Stimulated activated CD4-positive, alpha-beta T cell treated with anti-CD3 and anti-CD28 coated beads, Interleukin-12 subunit alpha, Interleukin-12 subunit beta, amount 100 ng/mL, for 48 hours (primary cell): ENCODE measurements around the gene NPB.

ENCODE experiments used
- DNase-seq, 3 donors: peaks; one replicate each; pipeline ENCODE4 v3.0.0-alpha.2; 2020; ENCODE audit warnings: low read depth in 2 of 3, low spot score in 1 of 3

Gene NPB

DNA sequence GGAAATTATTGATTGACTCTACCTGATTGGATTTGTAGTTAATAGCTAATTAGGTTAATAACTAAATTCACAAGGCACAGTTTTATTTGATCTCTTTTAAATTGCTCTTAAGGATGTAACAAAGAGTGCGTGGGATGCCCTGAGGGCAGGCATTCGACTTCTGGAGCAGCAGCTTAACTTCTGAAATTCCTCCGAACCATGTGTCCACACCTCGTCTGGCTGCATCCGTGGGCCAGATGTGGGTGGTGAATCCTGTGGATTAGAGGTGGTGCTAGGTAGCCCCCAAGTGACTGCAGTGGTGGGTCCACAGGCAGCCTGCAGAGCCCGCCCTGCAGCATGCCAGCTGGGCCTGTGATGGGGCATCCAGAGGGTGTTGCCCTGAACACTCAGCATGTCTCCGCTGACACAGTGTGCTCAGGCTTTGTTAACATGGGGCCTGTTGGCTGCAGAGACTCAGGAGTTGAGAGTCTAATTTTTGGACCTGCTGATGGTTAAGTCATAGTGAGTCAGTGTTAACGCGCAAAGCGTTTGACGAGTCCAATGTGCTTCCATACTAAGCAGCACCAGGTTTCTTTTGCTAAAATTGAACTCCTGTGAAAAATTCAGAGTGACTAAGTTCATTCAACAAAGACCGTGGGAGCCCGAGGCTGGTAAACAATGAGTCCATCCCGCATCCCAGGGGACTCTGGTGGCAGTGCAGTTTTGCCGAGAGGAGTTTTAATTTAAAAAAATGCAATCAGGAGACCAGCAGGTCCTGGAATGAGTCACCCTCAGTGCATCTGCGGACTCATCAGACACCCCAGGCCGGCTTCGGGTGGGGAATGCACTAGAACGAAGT, 3.8 kb upstream of the NPB start:
- DNase-seq = no peak

DNA sequence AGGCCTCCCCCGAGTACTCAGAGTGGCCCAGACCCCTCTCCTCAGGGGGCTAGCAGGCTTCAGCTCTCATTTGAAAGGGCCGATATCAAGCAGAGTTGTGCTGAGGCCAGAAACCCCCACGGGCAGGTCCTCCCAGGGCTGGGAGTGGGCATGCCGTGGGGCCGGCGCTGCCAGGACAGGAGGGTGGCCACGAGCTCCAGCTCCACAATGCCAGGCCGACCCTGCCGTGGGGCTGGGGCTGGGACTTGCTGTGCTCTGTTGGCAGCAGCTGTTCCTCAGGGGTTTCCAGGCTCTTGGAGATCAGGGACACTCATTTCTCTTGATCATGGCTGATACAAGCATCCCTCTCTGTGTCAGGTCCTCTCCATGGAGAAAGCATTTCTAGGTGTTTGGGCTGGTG, 3.2 kb upstream of the NPB start:
- no peak for DNase-seq

DNA sequence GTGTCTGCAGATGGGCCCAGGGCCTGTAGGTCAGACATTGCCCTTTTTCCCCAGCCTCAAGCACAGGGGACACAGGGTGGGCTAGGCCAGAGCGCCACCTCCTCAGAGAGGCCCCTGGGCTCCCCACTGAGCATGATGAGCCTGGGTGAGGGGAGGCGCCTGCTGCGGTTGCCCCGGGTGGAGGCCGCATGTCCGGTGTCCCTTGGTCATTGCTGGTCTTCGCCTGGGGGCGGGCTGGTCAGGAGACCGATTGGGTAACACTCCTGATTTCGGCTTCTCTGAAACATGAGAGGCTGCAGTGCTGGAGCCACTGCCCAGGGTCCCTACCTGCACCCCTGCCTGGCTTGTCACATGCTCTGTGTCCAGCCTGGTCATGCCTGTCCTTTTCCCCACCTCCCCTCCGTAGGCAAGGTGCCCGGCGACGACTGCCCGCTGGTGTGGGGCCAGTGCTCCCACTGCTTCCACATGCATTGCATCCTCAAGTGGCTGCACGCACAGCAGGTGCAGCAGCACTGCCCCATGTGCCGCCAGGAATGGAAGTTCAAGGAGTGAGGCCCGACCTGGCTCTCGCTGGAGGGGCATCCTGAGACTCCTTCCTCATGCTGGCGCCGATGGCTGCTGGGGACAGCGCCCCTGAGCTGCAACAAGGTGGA, 2.4 kb upstream of the NPB start:
- DNase-seq = no peak

DNA sequence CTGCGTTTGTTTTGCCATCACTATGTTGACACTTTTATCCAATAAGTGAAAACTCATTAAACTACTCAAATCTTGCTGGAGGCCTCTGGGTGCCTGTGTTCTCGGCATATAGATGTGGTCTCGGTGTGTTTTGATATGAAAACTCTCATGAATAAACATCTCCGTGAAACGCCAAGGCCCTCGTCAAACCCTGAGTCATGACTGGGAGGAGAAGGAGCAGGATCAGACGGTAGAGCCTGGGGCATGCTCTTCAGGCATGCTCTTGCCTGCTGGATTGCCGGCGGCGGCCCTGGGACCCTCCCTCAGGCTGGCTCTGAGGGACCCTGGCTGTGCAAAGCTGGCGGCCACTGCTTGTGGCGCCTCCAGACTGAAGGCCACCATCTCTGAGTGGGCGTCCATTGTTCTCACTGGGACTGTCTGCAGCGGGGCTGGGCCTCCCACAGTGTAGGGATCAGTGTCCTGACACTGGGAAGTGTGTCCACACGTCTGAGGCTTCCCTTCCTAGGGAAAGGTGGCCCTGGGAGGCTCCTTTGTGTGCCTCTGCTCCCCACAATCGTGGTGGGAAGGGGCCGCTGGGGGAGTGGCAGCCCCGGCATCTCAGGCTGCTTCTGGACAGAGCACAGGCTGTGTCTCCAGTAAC, 1.7 kb upstream of the NPB start:
- DNase-seq = no peak

DNA sequence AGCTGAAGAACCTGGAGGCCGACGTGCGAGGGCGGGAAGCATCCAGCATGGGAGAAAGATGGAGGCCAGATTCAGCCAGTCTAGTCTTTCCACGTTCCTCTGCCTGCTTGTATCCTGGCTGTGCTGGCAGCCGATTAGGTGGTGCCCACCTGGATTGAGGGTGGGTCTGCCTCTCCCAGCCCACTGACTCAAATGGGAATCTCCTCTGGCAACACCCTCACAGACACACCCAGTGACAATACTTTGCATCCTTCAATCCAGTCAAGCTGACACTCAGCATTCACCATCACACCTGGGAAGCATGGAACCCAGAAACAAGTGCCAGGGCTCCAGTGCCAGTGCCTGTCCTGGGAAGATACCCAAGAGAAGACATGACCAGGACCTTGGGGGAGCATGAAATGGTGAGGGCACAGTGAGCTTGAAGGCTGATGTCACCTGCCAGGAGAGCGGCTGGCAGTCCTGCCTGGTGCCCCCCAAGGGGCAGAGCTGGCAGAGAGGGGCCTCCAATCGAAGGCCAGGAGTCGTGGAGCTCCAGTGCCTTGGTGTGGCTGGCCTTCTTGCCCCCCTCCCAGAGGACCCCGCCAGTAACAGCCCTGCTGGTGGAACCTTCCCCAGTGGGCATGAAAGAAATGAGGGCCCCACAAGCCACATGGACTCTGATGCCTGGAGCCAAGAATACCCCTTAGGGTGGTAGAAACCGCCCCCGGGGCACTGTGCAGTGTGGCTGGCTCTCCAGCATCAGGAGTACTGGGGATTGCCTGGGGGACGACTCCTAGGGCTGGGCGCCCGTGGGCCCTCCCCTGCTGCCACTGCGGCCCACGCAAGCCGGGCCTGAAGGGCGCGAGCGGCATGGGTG, 643 bp upstream of the NPB start:
- no peak for DNase-seq

DNA sequence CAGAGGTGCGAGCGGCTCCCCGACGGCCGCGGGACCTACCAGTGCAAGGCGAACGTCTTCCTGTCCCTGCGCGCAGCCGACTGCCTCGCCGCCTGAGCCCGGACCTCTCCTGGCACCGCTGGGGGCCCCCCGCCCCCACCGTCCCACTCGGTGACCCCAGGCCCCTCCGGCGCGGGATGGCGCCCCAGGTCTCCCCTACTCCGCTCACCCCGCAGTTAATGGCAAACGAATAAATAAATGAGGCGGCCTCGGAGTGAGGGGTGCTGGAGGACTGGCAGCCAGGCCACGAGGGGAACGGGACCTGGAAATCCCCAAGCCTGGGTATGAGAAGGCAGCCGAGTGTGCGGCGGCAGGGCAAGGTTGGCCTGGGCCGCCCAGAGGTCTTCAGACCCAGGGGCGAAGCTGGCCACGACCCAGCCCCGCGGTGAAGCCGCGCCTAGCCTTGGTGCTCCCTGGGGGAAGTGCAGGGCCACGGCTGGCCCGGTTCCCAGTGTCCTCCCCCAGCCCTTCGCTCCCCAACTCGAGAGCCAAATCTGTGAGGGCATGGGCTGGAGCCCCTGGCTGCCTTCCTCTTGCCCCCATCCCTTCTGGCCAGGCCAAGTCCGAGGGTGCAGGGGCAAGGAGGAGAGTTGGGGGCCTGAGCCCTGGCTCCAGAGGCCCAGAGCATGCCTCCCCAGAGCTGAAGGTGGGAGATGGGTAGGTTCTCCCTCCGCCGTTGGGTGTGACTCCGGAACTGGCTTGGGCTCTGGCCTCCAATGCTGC, 796 bp downstream of the NPB start:
- no peak for DNase-seq

DNA sequence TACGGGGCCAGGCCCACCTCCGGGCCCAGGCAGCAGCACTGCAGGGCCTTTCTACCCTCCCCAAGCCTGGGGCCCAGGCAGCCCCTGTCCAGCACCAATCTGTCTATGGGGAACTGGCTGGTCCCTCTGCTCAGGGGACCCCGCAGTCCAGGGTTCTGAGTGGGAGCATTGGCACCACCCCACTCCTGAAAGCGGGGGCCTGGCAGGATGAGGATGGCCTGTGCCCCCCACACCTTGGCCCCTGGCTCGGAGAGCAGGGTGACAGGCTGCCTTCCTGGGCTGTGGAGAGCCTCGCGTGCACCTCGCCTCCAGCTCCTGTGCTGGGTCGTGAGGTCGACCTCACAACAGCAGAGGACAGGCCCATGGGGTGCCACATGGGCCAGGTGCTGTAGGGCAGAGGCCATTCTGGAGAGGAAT, 1.4 kb downstream of the NPB start:
- DNase-seq = no peak

DNA sequence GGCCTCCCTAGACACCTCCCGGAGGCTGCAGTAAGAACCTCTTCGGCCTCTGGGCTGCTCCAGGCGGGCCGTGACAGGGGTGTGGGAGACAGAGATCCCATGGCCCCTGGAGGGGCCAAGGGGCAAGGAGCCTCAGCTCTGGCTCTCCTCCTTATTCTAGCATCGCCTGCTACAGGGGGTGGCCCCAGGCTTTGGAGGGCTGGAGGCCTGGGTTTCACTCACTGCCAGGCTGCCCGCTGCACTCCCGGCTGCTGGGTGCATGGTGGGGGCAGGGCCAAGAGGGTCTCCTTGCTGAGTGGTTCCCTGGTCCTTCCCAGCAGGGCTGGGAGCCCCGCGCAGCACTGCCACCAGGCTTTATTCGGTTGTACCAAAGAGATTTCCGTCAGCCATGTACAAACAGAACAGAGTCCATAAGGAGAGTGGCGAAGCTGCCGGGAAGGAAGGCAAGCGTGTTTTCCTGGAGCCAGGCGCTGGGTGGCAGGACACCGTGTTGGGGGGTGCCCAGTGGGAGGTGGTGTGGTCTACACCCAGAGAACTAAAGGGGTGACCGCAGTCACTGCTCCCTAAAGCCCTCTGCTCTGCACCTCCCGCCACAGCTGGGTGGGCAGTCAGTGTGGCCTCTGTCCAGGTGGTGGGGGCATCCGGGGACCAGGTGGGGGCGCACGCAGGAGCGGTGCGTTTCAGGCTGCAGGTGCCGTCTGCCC, 2.0 kb downstream of the NPB start:
- DNase-seq = no peak

DNA sequence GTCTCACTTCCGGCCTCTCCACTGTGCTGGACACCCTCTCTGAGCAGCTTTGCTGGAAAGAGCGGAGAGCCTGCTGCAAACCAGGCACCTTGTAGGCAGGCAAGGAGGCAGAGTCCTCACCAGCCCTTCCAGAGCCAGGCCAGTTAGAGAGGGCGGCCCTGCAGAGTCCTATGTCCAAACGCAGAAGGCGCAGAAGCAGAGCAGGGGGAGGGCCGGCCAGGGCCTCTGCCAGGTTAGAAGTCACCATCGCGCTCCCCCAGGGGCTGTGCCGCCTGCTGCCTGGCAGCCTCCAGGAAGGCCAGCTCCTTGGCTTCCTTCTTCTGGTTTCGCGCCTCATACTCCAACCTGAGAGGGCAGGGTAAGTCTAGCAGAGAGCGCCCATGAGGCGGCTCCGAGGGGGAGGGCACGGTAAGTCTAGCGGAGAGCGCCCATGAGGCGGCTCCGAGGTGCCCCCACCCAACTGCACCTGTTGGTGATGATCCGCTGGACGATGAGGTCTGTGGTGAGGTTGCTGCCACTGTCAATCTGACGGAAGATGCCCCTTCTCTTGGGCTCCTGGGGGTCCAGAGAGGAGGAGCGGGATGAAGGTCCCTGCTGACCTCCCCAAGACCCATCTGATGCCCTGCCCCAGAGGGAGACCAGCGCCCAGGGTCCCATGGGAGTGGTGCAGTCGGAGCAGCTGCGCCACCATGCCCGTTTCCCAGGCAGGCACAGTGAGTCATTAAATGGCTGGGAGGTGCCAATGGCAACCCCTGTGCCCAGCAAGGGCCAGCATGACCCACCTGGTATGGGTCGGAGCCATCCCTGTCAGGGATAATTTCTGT, 2.8 kb downstream of the NPB start:
- DNase-seq = no peak

DNA sequence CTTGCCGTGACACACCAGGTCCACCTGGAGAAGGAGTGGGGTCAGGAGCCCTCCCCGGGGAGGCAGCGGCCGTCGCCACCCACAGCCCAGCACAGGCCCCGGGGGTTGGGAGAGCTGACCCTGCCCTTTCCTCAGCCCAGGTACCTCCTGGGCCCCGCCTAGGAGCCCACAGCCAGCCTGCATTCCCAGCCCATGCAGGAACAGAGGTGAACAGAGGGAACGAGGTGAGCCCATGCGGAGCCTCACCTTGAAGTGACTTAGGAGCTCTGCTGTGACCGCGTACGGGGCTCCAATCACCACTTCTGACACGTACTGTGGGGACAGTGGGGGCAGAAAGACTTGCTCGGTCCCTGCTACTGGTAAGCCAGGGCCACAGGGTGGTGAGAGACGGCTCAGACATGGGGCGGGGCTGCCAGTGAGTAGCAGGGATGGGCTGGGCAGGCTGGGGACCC, 3.4 kb downstream of the NPB start:
- no peak for DNase-seq

DNA sequence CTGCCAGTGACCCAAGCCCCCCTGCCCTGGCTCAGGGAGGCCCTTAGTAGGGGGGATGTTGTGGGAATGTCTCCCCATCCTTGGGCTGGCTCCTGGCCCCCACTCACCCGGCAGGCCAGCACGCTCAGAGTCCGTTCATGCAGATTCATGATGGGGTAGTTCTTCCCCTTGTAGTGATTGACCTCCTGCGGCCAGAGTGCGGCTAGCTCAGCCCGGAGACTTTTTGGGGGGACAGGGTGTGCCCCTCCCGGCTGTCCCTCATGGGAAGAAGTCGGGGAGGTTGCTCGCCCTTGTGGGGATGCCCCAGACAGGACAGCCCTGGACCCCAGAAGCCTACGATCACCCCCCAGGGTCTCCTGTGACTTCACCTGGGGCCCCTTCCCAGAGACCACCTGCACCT, 4.0 kb downstream of the NPB start:
- DNase-seq = no peak

DNA sequence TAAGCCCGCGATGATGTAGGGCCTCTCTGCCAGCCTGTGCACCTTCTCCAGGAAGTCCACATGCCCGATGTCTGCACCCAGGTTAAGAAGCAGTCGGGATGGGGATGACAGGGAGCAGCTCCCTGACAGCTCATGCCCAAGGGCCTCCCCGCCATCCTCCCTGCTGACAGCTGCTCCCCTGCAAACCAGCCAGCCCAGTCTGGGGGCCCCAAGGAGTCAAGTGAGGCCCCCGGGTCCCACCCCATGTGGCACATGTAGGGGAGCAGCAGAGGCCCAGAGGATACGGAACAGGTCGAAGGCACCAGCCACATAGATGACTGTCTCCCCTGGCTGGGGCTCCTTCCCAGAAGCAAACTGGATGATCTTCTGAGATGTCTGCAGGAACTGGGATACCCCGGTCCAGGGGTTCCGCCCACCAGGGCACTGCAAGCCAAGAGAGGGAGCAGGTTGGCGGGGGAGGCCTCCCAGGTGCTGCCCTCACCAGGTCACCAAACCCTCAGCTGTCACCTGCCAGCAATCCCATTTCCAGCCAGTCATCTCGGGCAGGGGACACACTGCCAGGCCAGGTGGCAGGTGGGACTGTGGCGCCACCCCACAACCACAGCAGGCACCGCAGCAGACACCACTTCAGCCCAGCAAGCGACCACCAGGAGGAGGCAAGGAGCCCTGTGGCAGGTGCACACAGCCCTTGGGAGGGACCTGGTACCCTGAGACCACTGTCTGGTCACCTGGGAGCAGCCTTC, 4.6 kb downstream of the NPB start:
- no peak for DNase-seq

DNA sequence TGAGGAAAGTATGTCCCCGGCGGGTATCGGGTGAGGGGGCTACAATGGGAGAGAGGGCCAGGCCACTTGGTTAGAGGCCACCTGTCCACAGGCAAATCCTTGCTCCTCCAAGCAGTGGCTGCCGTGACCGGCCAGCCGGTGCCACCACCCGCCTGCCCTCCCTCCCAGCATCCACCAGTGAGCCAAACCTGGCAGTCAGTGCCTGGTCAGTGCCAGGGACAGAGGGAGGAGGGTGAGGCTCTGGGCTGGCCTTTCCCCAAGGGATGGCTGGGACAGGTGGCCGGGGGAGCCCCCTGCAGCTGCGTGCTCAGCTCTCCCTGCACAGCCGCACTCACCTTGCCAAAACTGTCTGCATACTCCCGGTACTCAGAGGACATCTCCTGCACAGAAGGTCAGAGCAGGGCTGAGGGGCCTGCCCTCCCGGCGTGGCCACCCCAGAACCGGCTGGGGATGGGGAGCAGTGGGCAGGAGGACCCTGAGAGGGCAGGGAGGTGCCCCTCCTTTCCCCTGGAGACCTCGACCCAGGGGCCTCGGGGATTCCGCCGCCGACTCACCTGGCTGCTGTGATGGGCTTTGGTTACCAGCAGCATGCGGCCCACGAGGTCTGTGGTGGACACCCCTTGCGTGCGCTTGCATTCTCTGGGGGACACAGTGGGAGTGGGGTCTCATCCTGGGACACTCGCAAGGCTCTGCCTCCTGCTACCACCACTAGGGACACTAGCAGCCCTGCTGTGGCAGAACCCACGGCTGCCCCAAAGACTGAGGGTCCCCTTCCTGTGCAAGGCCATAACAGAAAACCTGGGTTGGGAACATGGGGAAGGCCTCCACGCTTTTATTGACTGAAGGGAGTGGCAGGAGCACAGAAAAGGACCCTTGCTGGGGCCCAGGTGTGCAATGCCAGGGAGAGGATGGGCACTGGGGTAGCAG, 5.4 kb downstream of the NPB start:
- no peak for DNase-seq

DNA sequence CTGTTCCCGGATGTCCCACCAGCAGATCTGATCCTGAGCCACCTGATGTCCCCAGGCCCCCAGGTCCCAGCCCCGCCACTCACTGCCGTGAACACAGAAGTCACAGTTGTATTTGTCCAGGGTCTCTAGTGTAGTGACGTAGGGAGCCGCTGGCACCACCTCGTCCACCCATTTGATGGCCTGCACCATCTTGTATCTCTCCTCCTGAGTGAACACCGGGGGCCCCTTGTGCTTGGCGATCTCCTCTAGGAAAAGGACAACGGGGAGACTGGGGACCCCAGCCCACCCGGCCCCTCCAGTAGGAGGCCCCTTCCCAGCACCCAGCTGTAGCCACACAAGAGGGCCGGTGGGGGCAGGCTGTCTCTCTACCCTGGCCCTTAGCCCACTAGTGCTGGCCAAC, 6.8 kb downstream of the NPB start:
- no peak for DNase-seq

DNA sequence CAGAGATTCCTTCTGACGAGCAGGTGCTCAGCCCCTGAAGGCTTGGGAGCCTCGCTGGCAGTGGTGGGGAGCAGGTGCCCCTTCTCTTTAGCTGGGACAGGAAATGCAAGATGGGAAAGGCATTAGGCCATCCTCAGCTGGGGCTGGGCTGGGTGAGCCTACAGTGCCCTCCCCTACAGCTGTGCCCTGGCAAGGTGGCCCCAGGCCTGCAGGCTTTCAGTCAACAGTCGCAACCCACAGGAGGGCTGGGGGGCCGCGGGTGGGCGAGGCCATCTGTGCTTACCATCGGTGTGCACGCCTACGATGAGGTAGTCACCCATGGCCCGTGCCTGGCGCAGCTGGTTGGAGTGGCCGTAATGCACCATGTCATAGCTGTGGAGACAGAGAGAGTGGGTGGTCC, 7.2 kb downstream of the NPB start:
- DNase-seq = no peak

DNA sequence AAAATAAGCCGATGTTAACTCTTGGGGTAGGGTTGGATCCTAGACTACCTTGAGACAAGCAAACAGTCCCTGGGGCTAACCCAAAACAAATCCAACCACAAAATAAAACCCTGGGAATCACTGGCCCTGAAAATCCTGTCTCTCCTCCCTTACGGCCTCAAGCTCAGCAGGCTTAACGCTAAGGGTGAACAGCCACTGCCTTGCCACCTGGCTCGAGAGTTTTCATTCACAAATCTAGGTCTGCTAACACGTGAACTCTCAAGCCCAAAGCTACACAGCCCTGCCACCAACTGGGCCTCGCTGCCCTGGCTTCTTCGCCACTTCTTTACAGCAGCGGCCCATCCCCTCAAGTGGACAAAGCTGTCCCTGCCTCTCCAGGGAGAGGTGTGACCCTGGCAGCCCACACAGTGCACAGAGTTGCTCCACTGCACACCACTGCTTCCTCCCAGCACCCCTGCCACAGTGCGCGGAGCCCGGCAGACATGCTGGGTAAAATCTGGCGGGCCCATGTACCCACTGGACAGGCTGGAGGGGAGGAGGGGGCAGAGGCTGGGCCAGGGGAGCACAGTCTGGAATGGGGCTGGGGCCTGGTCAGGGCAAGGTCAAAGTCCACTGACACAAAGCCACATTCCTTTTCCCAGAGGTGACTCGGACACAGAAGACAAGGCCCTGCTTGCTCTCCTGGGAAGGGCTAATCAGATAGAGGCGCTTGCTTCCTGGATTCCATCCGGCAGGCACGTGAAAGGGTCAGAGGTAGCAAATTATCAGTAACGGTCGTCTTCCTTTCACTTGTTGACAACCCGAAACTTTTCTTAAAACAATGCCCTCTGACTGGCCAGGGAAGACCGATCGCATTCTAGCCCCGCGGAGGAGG, 8.2 kb downstream of the NPB start:
- no peak for DNase-seq
